ENCODE results near the gene NUDT6.

Gene NUDT6

GRCh38 chr4:122899682-122900081, 22.7 kb downstream of the NUDT6 start:
- no peak for DNase-seq (ENCODE audit: low spot score)
- in situ Hi-C loops (cut with MboI; ENCODE audit: low pct_unique_long_range_greater_than_20kb, low sequenced_read_pairs, unreplicated experiment): loop anchor here (25.0 kb wide), 1 partner anchor 287 kb away; the partner anchor contains the start of gene IL21
- no peak for TF ChIP-seq CTCF (IDR thresholded peaks at IDR 0.05; ENCODE audit: extremely low read depth, insufficient read depth, missing control alignments)

GRCh38 chr4:122898370-122899150, 23.8 kb downstream of the NUDT6 start:
- in situ Hi-C loops (cut with MboI; ENCODE audit: low pct_unique_long_range_greater_than_20kb, low sequenced_read_pairs, unreplicated experiment): no loop called here
- DNase-seq (ENCODE audit: low spot score): no peak
- TF ChIP-seq CTCF (IDR thresholded peaks at IDR 0.05; ENCODE audit: extremely low read depth, insufficient read depth, missing control alignments): no peak

- no peak for TF ChIP-seq CTCF (IDR thresholded peaks at IDR 0.05; ENCODE audit: extremely low read depth, insufficient read depth, missing control alignments)
- in situ Hi-C loops (cut with MboI; ENCODE audit: low pct_unique_long_range_greater_than_20kb, low sequenced_read_pairs, unreplicated experiment): no loop called here
- no peak for DNase-seq (ENCODE audit: low spot score)
These were observed 26.1 kb downstream of the NUDT6 start for GRCh38 chr4:122896270-122896669.

- TF ChIP-seq CTCF (IDR thresholded peaks at IDR 0.05; ENCODE audit: extremely low read depth, insufficient read depth, missing control alignments): no peak
- no peak for DNase-seq (ENCODE audit: low spot score)
- in situ Hi-C loops (cut with MboI; ENCODE audit: low pct_unique_long_range_greater_than_20kb, low sequenced_read_pairs, unreplicated experiment): no loop called here
These were observed 26.9 kb downstream of the NUDT6 start for GRCh38 chr4:122895336-122895995.

- in situ Hi-C loops (cut with MboI; ENCODE audit: low pct_unique_long_range_greater_than_20kb, low sequenced_read_pairs, unreplicated experiment): no loop called here
- DNase-seq (ENCODE audit: low spot score): no peak
- TF ChIP-seq CTCF (IDR thresholded peaks at IDR 0.05; ENCODE audit: extremely low read depth, insufficient read depth, missing control alignments): no peak
These were observed 27.6 kb downstream of the NUDT6 start for GRCh38 chr4:122894827-122895226.

GRCh38 chr4:122890147-122890795, 32.1 kb downstream of the NUDT6 start:
- no peak for TF ChIP-seq CTCF (IDR thresholded peaks at IDR 0.05; ENCODE audit: extremely low read depth, insufficient read depth, missing control alignments)
- in situ Hi-C loops (cut with MboI; ENCODE audit: low pct_unique_long_range_greater_than_20kb, low sequenced_read_pairs, unreplicated experiment): no loop called here

More at GRCh38 chr4:122890147-122890795, 32.1 kb downstream of the NUDT6 start:
- no peak for DNase-seq (ENCODE audit: low spot score)
